NCI-H2196 treated with DMSO at 0.1 percent for 48 hours (cell line): Measurements from ENCODE around the gene EML4.
"Not testable (repeated sequence)": the region's sequence is repeated elsewhere in the genome, so short reads cannot be mapped to it uniquely, and the experiment has no call there.

Source experiments
- DNase-seq: peaks from one replicate; lab custom pipeline; 2025; ENCODE audit not compliant: unreplicated experiment; lab: John Stamatoyannopoulos, UW

Gene EML4

GRCh38 chr2:42329736-42330135 is 160.6 kb downstream of the EML4 start:
- no peak for DNase-seq

- DNase-seq: no peak
Observed at GRCh38 chr2:42331569-42332284, 162.6 kb downstream of the EML4 start.

GRCh38 chr2:42332575-42332974 is 163.4 kb downstream of the EML4 start:
- DNase-seq: no peak

- DNase-seq: no peak
Observed at GRCh38 chr2:42333579-42333978, 164.4 kb downstream of the EML4 start.

- DNase-seq: no peak
Observed at GRCh38 chr2:42334220-42334619, 165.1 kb downstream of the EML4 start.

- DNase-seq: not testable (repeated sequence)
Observed at GRCh38 chr2:42334865-42335264, 165.7 kb downstream of the EML4 start.

GRCh38 chr2:42335514-42336104 is 166.5 kb downstream of the EML4 start:
- no peak for DNase-seq

GRCh38 chr2:42336361-42336965 is 167.3 kb downstream of the EML4 start:
- no peak for DNase-seq

- no peak for DNase-seq
Observed at GRCh38 chr2:42337356-42337820, 168.2 kb downstream of the EML4 start.

- DNase-seq: no peak
Observed at GRCh38 chr2:42337846-42338566, 168.9 kb downstream of the EML4 start.

- DNase-seq: no peak
Observed at GRCh38 chr2:42338567-42339190, 169.5 kb downstream of the EML4 start.

- DNase-seq: no peak
Observed at GRCh38 chr2:42339191-42339912, 170.2 kb downstream of the EML4 start.

GRCh38 chr2:42340045-42340937 is 171.1 kb downstream of the EML4 start:
- no peak for DNase-seq

GRCh38 chr2:42340938-42341636 is 171.9 kb downstream of the EML4 start:
- no peak for DNase-seq

- DNase-seq: no peak
Observed at GRCh38 chr2:42342061-42342794, 173.1 kb downstream of the EML4 start.

GRCh38 chr2:42342795-42343241 is 173.7 kb downstream of the EML4 start:
- no peak for DNase-seq

GRCh38 chr2:42345986-42346385 is 176.8 kb downstream of the EML4 start:
- DNase-seq: no peak

GRCh38 chr2:42346856-42347255 is 177.7 kb downstream of the EML4 start:
- not testable (repeated sequence) for DNase-seq
